Cardiac fibroblast (primary cell): ENCODE measurements around the gene RGS7.
"Not testable (repeated sequence)": the region's sequence is repeated elsewhere in the genome, so short reads cannot be mapped to it uniquely, and the experiment has no call there.

Experiments
- DNase-seq, 2 donors: peaks; one replicate each; pipeline versions ENCODE4 v3.0.0 to v3.0.0-alpha.2; 2010; ENCODE audit warnings: low read depth in 2 of 2
- H3K4me3 ChIP-seq, 2 donors: replicated peaks in 1 of 2; 1 replicate in 1 of 2; 2 replicates in 1 of 2; pipeline ENCODE4 v1.5.1; 2011; ENCODE audit warnings: low read depth in 2 of 2, low read length in 2 of 2, mild to moderate bottlenecking in 2 of 2, moderate library complexity in 1 of 2
- TF ChIP-seq, protein P1 (sequence below): IDR thresholded peaks from one replicate; pipeline ENCODE4 v1.5.1; 2011; ENCODE audit warnings: low read depth, mild to moderate bottlenecking, low read length, inconsistent platforms

The RGS7 gene

DNA sequence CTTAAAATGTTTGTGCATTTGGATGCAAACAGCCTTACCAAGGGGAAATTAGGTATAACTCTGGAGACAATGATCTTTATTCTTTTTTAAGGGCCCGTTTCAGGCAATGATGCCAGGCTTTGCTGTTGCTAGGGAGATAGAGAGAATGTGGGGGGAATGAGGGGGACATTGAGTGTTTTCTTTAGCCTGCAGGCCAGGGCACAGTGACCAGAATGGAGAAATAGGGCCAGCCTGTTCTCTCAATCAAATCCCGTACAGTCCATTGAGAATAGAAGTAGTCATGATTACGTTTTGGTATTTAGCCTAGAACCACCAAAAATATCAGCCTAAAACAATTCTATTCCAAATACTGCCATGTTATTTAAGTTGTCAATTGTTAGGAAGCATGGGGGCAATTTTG is 49.0 kb downstream of the RGS7 start:
- no peak overlapping the region for H3K4me3 ChIP-seq
- no peak for DNase-seq
- TF ChIP-seq, protein P1, sequence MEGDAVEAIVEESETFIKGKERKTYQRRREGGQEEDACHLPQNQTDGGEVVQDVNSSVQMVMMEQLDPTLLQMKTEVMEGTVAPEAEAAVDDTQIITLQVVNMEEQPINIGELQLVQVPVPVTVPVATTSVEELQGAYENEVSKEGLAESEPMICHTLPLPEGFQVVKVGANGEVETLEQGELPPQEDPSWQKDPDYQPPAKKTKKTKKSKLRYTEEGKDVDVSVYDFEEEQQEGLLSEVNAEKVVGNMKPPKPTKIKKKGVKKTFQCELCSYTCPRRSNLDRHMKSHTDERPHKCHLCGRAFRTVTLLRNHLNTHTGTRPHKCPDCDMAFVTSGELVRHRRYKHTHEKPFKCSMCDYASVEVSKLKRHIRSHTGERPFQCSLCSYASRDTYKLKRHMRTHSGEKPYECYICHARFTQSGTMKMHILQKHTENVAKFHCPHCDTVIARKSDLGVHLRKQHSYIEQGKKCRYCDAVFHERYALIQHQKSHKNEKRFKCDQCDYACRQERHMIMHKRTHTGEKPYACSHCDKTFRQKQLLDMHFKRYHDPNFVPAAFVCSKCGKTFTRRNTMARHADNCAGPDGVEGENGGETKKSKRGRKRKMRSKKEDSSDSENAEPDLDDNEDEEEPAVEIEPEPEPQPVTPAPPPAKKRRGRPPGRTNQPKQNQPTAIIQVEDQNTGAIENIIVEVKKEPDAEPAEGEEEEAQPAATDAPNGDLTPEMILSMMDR = no peak

DNA sequence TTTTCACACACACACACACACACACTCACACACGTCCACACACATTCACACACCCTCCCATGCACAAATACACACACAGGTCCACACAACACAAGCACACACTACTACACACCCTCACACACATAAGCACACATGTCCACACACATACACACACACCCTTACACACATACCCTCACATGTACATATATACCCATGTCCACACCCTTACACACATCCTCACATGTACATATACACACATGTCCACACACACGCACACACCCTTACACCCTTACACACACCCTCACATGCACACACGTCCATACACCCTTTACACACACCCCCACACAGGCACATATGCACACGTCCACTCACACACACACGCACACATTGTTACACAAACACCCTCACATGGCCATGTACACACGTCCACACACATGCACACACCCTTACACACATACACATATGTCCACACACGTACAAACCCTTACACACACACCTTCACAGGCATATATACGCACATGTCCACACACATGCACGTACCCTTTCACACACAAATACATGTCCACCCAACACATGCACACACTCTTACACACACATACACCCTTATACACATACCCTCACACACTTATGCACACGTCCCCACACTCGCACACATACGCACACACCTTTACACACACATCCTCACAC is 50.7 kb downstream of the RGS7 start:
- no peak for DNase-seq
- TF ChIP-seq, protein P1 = no peak
- H3K4me3 ChIP-seq = no peak overlapping the region

DNA sequence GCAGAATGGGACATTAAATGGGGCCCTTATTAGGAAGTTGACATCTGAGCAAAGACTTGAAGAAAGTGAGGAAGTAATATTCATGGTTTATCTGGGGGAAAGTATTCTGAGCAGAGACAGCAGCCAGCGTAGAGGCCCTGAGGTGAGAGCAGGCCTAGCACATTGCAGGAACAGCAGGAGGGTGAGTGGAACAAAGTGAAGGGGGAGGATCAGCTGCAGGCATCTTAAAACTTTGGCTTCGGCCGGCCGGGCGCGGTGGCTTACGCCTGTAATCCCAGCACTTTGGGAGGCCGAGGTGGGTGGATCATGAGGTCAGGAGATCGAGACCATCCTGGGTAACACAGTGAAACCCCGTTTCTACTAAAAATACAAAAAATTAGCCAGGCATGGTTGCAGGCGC is 55.0 kb downstream of the RGS7 start:
- DNase-seq, H3K4me3 ChIP-seq: not testable (repeated sequence)

DNA sequence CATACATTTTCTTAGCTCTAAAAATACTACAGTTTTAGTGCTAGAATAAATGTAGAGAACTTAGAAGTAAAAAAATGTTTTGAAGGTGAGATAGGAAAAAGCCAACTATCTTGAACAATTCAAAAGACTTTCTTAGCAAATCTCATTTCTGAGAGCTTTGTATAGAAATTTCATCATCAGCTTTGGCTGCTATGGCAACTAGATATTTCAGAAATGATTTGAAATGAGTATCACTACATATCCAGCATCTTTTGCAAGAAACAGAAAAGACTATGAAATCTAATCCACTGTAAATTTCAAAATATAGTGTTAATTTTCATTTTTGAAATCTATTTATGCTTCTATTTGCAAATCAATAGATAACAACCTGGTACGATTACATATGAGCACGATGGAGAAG is 57.7 kb downstream of the RGS7 start:
- TF ChIP-seq, protein P1 = no peak
- no peak overlapping the region for H3K4me3 ChIP-seq
- peak in 1 of 2 donors; percentile 22 for DNase-seq

DNA sequence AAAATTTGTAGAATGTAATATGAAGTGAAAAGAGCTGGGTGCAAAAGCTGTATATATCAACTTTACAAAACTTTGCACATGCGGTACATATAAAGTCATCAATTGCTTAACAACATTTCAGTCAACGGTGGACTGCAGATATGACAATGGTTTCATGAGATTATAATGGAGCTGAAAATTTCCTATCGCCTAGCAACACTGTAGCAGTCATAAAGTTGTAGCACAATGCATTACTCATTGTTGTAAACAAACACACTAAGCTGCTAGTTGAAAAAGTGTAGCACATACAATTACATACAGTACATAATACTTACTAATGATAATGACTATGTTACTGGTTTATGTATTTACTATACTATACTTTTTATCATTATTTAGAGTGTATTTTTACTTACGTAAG is 64.0 kb downstream of the RGS7 start:
- DNase-seq = peak in 1 of 2 donors; percentile 12
- TF ChIP-seq, protein P1 = no peak
- H3K4me3 ChIP-seq = no peak overlapping the region

DNA sequence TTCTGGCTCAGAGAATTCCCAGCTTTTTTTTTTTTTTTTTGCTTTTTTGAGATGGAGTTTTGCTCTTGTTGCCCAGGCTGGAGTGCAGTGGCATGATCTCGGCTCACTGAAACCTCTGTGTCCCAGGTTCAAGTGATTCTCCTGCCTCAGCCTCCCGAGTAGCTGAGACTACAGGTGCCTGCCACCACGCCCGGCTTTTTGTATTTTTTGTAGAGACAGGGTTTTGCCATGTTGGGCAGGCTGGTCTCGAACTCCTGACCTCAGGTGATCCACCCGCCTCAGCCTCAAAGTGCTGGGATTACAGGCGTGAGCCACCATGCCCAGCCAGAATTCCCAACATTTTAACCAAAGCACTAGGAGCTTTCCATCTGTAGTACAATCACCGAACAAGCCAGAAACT is 65.5 kb downstream of the RGS7 start:
- not testable (repeated sequence) for H3K4me3 ChIP-seq, DNase-seq

DNA sequence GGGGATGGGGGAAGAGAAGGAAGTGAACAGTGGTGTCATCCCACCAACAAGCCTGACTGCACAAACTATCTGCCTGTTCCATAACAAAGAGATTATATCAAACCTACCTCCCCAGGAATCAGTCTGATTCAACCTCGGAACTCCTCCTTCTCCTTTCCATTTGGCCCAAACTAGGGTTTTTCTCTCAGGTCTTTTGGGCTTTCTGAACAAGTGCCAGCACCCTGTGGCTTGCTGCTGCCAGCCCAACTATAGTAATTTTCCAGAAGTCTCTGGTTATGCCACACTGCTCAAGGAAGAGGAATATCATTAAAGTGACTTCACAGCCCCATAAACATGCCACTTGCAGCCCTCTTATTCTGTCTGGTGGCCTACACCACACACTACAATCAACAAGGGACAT is 70.5 kb downstream of the RGS7 start:
- no peak for DNase-seq
- no peak overlapping the region for H3K4me3 ChIP-seq
- TF ChIP-seq, protein P1 = no peak

DNA sequence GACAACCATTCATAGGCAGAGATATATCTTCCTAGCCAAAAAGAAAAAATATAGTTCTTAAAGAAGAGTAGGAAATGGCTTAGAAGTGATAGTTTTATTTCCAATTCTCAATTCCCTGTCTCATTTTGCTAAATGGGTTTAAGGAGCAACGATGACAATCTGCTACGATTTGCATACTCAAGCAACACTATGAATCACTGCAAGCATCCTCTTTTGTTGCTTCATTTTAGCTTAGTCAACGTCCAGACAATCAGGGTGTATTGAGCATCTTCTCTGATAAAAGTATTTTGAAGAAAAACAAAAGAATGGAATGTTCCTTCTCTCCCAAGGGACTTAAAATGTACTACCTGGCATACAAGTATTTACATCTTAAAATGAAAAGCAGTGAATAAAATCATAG is 80.6 kb downstream of the RGS7 start:
- TF ChIP-seq, protein P1 = no peak
- DNase-seq = peak in 1 of 2 donors; percentile 74
- no peak overlapping the region for H3K4me3 ChIP-seq
